Vagina (tissue), 2 donors: ENCODE data around the gene DCTD.

ENCODE experiments used
- POLR2A ChIP-seq, 2 donors: fragments of 450-650 bp; IDR thresholded peaks; one replicate each; pipeline ENCODE4 v1.6.1; 2017; ENCODE audit warnings: antibody characterized with exemption in 2 of 2, mild to moderate bottlenecking in 2 of 2, moderate library complexity in 2 of 2
- TF ChIP-seq, protein P1 (sequence below), 3 experiments: fragments of 450-650 bp in 2 of 3; fragments of 200-600 bp in 1 of 3; sonication (generic) in 1 of 3; IDR thresholded peaks; one replicate each; pipeline ENCODE4 v1.5.1; 2017 to 2019; ENCODE audit warnings: antibody characterized with exemption in 3 of 3, mild to moderate bottlenecking in 2 of 3, moderate library complexity in 2 of 3

DNA sequence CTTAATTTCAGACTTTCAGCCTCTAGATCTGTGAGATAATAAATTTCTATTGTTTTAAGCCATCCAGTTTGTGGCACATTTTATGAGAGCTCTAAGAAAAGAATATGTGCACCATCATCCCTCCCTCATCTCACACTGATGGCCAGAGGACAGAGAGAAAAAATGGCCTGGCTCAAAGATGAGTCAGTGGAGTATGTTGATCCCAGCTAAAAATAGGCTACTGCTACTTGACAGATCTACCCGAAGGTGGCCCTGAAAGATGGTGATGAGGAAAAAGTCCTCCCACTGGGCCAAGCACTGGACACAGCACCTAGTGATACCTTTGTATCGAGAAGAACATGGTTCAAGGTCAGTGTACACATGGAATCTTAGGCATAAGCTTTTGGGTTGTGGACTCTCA, 38.2 kb upstream of the DCTD start:
- TF ChIP-seq, protein P1, sequence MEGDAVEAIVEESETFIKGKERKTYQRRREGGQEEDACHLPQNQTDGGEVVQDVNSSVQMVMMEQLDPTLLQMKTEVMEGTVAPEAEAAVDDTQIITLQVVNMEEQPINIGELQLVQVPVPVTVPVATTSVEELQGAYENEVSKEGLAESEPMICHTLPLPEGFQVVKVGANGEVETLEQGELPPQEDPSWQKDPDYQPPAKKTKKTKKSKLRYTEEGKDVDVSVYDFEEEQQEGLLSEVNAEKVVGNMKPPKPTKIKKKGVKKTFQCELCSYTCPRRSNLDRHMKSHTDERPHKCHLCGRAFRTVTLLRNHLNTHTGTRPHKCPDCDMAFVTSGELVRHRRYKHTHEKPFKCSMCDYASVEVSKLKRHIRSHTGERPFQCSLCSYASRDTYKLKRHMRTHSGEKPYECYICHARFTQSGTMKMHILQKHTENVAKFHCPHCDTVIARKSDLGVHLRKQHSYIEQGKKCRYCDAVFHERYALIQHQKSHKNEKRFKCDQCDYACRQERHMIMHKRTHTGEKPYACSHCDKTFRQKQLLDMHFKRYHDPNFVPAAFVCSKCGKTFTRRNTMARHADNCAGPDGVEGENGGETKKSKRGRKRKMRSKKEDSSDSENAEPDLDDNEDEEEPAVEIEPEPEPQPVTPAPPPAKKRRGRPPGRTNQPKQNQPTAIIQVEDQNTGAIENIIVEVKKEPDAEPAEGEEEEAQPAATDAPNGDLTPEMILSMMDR (IDR thresholded peaks at IDR 0.05), result no peak
- no peak for TF ChIP-seq POLR2A (IDR thresholded peaks at IDR 0.05)
